Caco-2 (cell line): Measurements from ENCODE around the gene ERFL. TPM values are rescaled to one million over a fixed set of nuclear protein-coding genes. Genes with fewer than 3 reads are reported as not detected.

Experiments
- Bru-seq: library from RNA; stranded (reverse); fragments of 400-500 nt; gene quantifications from one replicate; lab custom pipeline; 2021; lab: Mats Ljungman, UMichigan
- BruChase-seq, 2 experiments: library from RNA; stranded (reverse); fragments of 400-500 nt; gene quantifications; one replicate each; lab custom pipeline; 2021; lab: Mats Ljungman, UMichigan
- BruUV-seq: library from RNA; stranded (reverse); fragments of 400-500 nt; replicated peaks from 2 replicates; lab custom pipeline; 2021; lab: Mats Ljungman, UMichigan
- CTCF ChIA-PET: fragments of 300-600 bp; sonication (Branson Sonifier 250); formaldehyde crosslinking; loops from one replicate; lab custom pipeline; 2022; ENCODE audit warnings: antibody characterized with exemption; lab: Charles Lee
- POLR2A ChIA-PET: fragments of 300-600 bp; sonication (Branson Sonifier 250); formaldehyde crosslinking; loops from one replicate; lab custom pipeline; 2022; ENCODE audit warnings: antibody characterized with exemption; lab: Charles Lee
- DNase-seq, 2 experiments: peaks; one replicate each; pipeline versions ENCODE4 v3.0.0 to v3.0.0-alpha.2; 2020 to 2022
- H3K27me3 ChIP-seq: replicated peaks from 2 replicates; pipeline ENCODE4 v1.6.0; 2011; ENCODE audit warnings: low read length; ENCODE audit not compliant: control insufficient read depth, insufficient read depth
- H3K36me3 ChIP-seq: 2 replicates; pipeline ENCODE4 v1.5.1; 2011; ENCODE audit warnings: low read length; ENCODE audit not compliant: control insufficient read depth, insufficient read depth
- H3K4me1 ChIP-seq: fragments of 250-450 bp; sonication (Bioruptor Pico); 2 replicates; pipeline ENCODE4 v1.5.1; 2020; ENCODE audit warnings: mild to moderate bottlenecking
- H3K4me3 ChIP-seq: 2 replicates; pipeline ENCODE4 v1.5.1; 2011; ENCODE audit warnings: low read depth, mild to moderate bottlenecking, control low read depth, low read length
- H3K9me3 ChIP-seq: fragments of 250-450 bp; sonication (Bioruptor Pico); 2 replicates; pipeline ENCODE4 v1.5.1; 2020; ENCODE audit warnings: mild to moderate bottlenecking, moderate library complexity
- H3K27ac Mint-ChIP-seq: one replicate; pipeline ENCODE4 v1.8.0; 2022; ENCODE audit warnings: mixed read lengths; ENCODE audit not compliant: unreplicated experiment
- H3K27me3 Mint-ChIP-seq: one replicate; pipeline ENCODE4 v1.8.0; 2022; ENCODE audit warnings: mixed read lengths; ENCODE audit not compliant: insufficient read depth, unreplicated experiment
- H3K36me3 Mint-ChIP-seq: one replicate; pipeline ENCODE4 v1.8.0; 2022; ENCODE audit warnings: mild to moderate bottlenecking, mixed read lengths; ENCODE audit not compliant: insufficient read depth, unreplicated experiment
- H3K4me1 Mint-ChIP-seq: one replicate; pipeline ENCODE4 v1.8.0; 2022; ENCODE audit warnings: low read depth, mixed read lengths; ENCODE audit not compliant: unreplicated experiment
- H3K4me3 Mint-ChIP-seq: one replicate; pipeline ENCODE4 v1.8.0; 2022; ENCODE audit warnings: mild to moderate bottlenecking, moderate library complexity, mixed read lengths; ENCODE audit not compliant: unreplicated experiment
- H3K9me3 Mint-ChIP-seq: one replicate; pipeline ENCODE4 v1.8.0; 2022; ENCODE audit warnings: mixed read lengths; ENCODE audit not compliant: unreplicated experiment
- CTCF ChIP-seq, 2 experiments: fragments of 200-600 bp in 1 of 2; IDR thresholded peaks; 1 replicate in 1 of 2; 2 replicates in 1 of 2; pipeline versions ENCODE4 v1.5.1 to v1.8.0; 2011 to 2022; ENCODE audit warnings: antibody characterized with exemption in 1 of 2, control low read depth in 1 of 2, inconsistent platforms in 1 of 2, low read depth in 1 of 2, low read length in 1 of 2, mild to moderate bottlenecking in 1 of 2, moderate library complexity in 1 of 2; ENCODE audit not compliant: insufficient read depth in 1 of 2, severe bottlenecking in 1 of 2, unreplicated experiment in 1 of 2
- intact Hi-C: fragments of 100-400 bp; cut with micrococcal nuclease; formaldehyde crosslinking; loops from one replicate; pipeline ENCODE4 v1.10.0; 2022; ENCODE audit not compliant: unreplicated experiment
- long read RNA-seq: library from polyadenylated mRNA; stranded (forward); transcript quantifications from one replicate; pipeline ENCODE4 v2.0.0, GENCODE V29; 2022
- total RNA-seq: library from RNA; stranded (reverse); gene quantifications from 2 replicates; pipeline ENCODE4 v1.2.3, GENCODE V29; 2022

Gene ERFL
- total RNA-seq, result 0.23 and 0.49 TPM in 2 replicates
- percentile 14 among the genes with signal in this experiment for Bru-seq, nascent RNA
- BruChase-seq, experiment 1, labeled RNA remaining after a 2-hour chase, result percentile 17 among the genes with signal in this experiment
- BruChase-seq, experiment 2, labeled RNA remaining after a 6-hour chase, result percentile 10 among the genes with signal in this experiment
- long read RNA-seq, result 0 reads

- Histone ChIP-seq H3K4me3 (peak within 1 kb of the TSS; percentile 59), H3K27me3 (no peaks in the 10 kb centered on the region; the same call in 1 of the 2 replicates), H3K9me3 (no peaks in the 10 kb centered on the region), H3K4me1 (peaks cover 24% of the 10 kb centered on the region), H3K36me3 (no peaks in the 10 kb centered on the region)
- ChIA-PET CTCF (interaction anchor here (0.6 to 1.0 kb wide), 6 partner anchors 9 to 564 kb away, joined by 3 to 8 read pairs (median 4); partner anchors contain the start of gene B9D2), POLR2A (interaction anchor here (0.7 kb wide), 1 partner anchor 44 kb away, joined by 4 read pairs; no protein-coding TSS in a partner anchor)
- no peaks in the 10 kb centered on the region for H3K36me3 Mint-ChIP-seq
- DNase-seq, result no peak
- intact Hi-C loops, result no loop called here
- peak within 1 kb of the TSS; percentile 81 for H3K4me3 Mint-ChIP-seq
- H3K4me1 Mint-ChIP-seq, result peaks cover 17% of the 10 kb centered on the region
- no TSS peak for BruUV-seq
- no peak for TF ChIP-seq CTCF (IDR thresholded peaks at IDR 0.05; ENCODE audit: insufficient read depth in 1 of 2, low read depth in 1 of 2, low read length in 1 of 2, severe bottlenecking in 1 of 2, unreplicated experiment in 1 of 2)
- H3K27me3 Mint-ChIP-seq, result peaks cover 4% of the 10 kb centered on the region
- H3K9me3 Mint-ChIP-seq, result no peaks in the 10 kb centered on the region
- H3K27ac Mint-ChIP-seq, result no peak within 1 kb of the TSS
Observed at GRCh38 chr19:41928221-41928683, at the start of gene ERFL. Gene ERFL (minus strand): TSS chr19:41928449. CDS start chr19:41912919, 15,530 bp downstream.

DNA sequence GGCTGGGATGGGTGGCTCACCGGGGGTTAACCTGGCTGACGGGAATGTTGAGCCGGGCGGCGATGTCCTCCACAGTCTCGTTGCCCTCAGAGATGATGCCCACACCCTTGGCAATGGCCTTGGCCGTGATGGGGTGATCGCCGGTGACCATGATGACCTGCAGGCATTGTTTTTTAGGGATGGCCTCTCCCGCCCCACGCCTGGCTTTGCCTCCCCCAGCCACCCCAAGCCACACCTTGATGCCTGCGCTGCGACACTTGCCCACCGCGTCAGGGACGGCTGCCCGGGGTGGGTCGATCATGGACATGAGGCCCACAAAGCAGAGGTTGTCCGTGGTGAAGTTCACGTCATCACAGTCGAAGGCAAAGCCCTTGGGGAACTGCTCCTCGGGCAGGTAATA lies 49.7 kb upstream of the ERFL start:
- H3K4me3 ChIP-seq, result no peak overlapping the region
- CTCF ChIA-PET, result interaction anchor here (0.6 kb wide), 1 partner anchor 48 kb away, joined by 3 read pairs; no protein-coding TSS in a partner anchor
- Mint-ChIP-seq H3K9me3 (no peaks in the 10 kb centered on the region), H3K27me3 (peaks cover 9% of the 10 kb centered on the region), H3K27ac (no peak overlapping the region), H3K4me3 (no peak overlapping the region), H3K4me1 (no peaks in the 10 kb centered on the region), H3K36me3 (no peaks in the 10 kb centered on the region)
- TF ChIP-seq CTCF (IDR thresholded peaks at IDR 0.05; ENCODE audit: insufficient read depth in 1 of 2, low read depth in 1 of 2, low read length in 1 of 2, severe bottlenecking in 1 of 2, unreplicated experiment in 1 of 2), result no peak
- POLR2A ChIA-PET, result no interaction called here
- H3K36me3 ChIP-seq, result no peaks in the 10 kb centered on the region
- intact Hi-C loops, result no loop called here
- H3K27me3 ChIP-seq, result no peaks in the 10 kb centered on the region
- no TSS peak for BruUV-seq
- DNase-seq, result no peak
- no peaks in the 10 kb centered on the region for H3K4me1 ChIP-seq
- no peaks in the 10 kb centered on the region for H3K9me3 ChIP-seq

DNA sequence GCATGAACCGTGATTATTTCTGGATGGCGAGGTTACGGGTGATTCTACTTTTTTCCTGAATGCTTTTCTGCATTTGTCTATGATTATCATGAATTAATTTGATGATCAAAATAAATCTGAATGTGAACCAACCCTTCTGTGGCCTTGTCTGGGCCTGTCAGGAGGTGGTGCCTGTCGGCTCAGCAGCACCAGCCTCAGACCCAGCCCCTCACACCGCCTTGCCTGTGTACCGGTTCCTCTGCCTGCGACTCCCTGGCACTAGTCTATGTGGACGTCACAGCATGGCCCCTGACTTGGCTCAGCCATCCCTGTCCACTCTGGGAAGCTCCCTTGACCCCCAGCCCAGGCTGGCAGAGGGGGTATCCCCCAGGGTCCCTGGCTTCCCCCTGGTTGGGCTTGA lies 46.4 kb upstream of the ERFL start:
- no peak overlapping the region for H3K4me3 ChIP-seq
- POLR2A ChIA-PET, result interaction anchor here (0.6 kb wide), 1 partner anchor 21 kb away, joined by 3 read pairs; no protein-coding TSS in a partner anchor
- no peaks in the 10 kb centered on the region for H3K4me1 Mint-ChIP-seq

More for the DNA sequence above, 46.4 kb upstream of the ERFL start:
- Histone ChIP-seq H3K36me3 (no peaks in the 10 kb centered on the region), H3K4me1 (no peaks in the 10 kb centered on the region), H3K27me3 (no peaks in the 10 kb centered on the region), H3K9me3 (no peaks in the 10 kb centered on the region)
- peaks cover 13% of the 10 kb centered on the region for H3K27me3 Mint-ChIP-seq
- CTCF ChIA-PET, result no interaction called here
- H3K4me3 Mint-ChIP-seq, result no peak overlapping the region
- no TSS peak for BruUV-seq
- no peaks in the 10 kb centered on the region for H3K36me3 Mint-ChIP-seq
- no peaks in the 10 kb centered on the region for H3K9me3 Mint-ChIP-seq
- no peak overlapping the region for H3K27ac Mint-ChIP-seq
- intact Hi-C loops, result no loop called here
- TF ChIP-seq CTCF (IDR thresholded peaks at IDR 0.05; ENCODE audit: insufficient read depth in 1 of 2, low read depth in 1 of 2, low read length in 1 of 2, severe bottlenecking in 1 of 2, unreplicated experiment in 1 of 2), result no peak
- no peak for DNase-seq
